Stimulated activated memory B cell treated with anti-CD40 and anti-IgM and Interleukin-4, amounts not matched to agents 10 μg/mL and 1 μg/mL and 100 μg/mL, for 72 hours (primary cell): Measurements from ENCODE around the gene OSBP2.

Source experiments
- ATAC-seq: fragments of 150-1000 bp; cut with Tn5 transposase; 2 replicates; pipeline ENCODE4 v1.10.0; 2021
- H3K27ac Mint-ChIP-seq: one replicate; pipeline ENCODE4 v1.8.0; 2022; ENCODE audit warnings: mild to moderate bottlenecking, mixed read lengths
- H3K27me3 Mint-ChIP-seq: one replicate; pipeline ENCODE4 v1.8.0; 2022; ENCODE audit warnings: mixed read lengths
- H3K36me3 Mint-ChIP-seq: one replicate; pipeline ENCODE4 v1.8.0; 2022; ENCODE audit warnings: mixed read lengths
- H3K4me1 Mint-ChIP-seq: one replicate; pipeline ENCODE4 v1.8.0; 2022; ENCODE audit warnings: mixed read lengths
- H3K4me3 Mint-ChIP-seq: one replicate; pipeline ENCODE4 v1.8.0; 2022; ENCODE audit warnings: mild to moderate bottlenecking, moderate library complexity, mixed read lengths
- H3K9me3 Mint-ChIP-seq: one replicate; pipeline ENCODE4 v1.8.0; 2022; ENCODE audit warnings: mixed read lengths

Gene OSBP2

DNA sequence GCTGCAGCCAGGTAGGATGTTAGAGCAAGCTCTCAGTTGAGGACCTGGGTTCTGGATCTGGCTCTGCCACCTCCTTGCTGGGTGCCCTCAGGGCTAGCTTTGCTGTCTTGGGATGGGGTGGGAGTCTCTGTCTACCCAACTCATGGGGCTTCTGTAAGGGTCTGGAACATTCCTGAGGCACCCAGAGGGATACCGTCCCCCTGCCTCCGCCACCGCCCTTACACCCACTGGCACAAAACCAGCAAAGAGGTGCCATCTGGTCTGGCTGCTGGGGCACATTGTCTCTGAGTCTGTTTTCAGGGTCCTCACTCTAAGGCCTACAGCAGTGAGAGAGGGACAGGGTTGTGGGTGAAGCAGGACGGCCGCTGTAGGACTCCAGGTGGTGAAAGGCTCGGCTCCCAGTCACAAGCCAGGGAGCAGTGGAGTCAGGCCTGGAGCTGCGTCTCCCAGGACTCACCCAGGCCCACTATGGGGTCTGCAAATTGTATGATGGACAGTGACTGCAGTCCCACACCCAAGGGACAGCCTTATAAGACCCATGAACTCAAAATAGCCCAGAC is 189.0 kb downstream of the OSBP2 start:
- no peak overlapping the region for H3K4me3 Mint-ChIP-seq
- H3K27ac Mint-ChIP-seq, result no peak overlapping the region
- no peaks in the 10 kb centered on the region for H3K9me3 Mint-ChIP-seq
- no peak for ATAC-seq
- peaks cover 2% of the 10 kb centered on the region for H3K4me1 Mint-ChIP-seq
- peaks cover 6% of the 10 kb centered on the region for H3K27me3 Mint-ChIP-seq
- no peaks in the 10 kb centered on the region for H3K36me3 Mint-ChIP-seq

DNA sequence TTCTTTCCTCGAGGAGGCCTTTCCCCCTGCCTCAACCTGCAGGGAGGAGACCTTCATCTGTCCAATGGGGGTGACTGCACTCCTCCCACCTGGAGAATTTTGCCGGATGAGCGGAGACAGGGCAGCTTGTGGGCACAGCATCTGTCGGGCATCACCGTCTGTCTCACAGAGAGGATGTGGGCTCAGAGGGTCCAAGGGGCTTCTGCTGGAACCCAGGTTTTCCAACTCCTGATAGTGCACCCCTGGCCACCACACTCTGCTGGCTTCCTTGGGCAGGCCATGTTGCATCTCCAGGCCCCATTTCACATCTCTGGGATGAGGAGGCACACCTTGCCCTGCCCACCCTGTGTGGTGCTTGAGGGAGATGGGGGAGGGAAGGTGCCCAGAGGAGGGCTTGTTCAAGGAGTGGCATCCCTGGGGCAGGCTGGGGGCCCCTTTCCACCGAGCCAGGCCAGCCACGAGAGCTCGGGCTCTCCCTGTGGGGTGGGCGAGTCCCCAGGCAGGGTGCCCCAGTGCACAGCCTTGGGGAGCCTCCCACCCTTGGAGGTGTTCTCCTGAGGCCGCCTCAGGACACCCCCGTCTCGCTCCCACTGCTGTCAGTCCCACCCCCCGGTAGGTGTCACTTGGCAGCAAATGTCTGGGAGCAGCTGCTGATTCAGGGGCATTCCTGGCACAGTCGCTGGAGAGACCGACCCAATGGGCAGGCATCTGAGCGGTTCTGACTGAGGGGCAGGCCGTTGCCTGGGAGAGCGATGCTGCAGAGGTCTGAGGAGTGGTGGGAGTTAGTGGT is 189.7 kb downstream of the OSBP2 start:
- Mint-ChIP-seq H3K9me3 (no peaks in the 10 kb centered on the region), H3K27ac (no peak overlapping the region), H3K4me3 (no peak overlapping the region), H3K4me1 (no peaks in the 10 kb centered on the region), H3K27me3 (no peaks in the 10 kb centered on the region), H3K36me3 (no peaks in the 10 kb centered on the region)
- ATAC-seq, result no peak

DNA sequence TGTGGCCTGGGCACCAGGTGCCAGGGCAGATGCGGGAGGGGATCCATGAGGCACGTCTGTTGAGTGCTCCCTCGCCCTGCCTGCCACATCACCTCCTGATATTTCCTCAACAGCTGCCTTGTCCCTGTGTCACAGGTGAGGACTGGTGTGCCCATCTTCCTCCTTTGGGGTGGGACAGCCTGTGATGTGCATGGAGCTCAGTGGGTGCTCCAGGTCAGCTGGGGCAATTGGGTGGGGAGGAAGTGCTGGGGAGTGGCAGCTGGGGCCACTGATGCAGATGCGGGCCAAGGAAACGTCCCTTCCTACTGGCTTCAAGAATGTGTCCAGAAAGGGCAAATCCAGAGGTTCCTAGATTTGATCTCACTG is 190.3 kb downstream of the OSBP2 start:
- no peak for ATAC-seq
- Mint-ChIP-seq H3K27me3 (no peaks in the 10 kb centered on the region), H3K4me3 (no peak overlapping the region)

DNA sequence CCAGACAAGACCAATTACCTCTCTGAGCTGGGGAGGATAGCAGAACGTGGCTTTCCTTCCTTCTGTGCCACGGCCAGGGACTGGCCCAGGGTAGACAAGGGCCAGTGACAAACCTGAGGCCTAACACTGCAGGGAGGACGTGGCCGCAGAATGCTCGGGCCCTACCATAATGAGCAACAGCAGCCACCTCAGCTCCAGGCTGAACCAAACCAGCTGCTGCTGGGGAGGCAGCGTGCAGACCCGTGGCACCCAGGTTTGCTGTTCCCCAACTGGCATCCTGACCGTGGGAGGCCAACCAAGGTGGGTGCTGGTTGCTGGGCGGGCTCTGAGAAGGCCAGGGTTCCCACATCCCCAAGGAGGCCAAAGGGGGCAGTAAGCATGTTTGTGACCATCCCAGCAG is 190.9 kb downstream of the OSBP2 start:
- Mint-ChIP-seq H3K27me3 (no peaks in the 10 kb centered on the region), H3K9me3 (no peaks in the 10 kb centered on the region), H3K4me3 (no peak overlapping the region), H3K36me3 (peaks cover 5% of the 10 kb centered on the region), H3K4me1 (no peaks in the 10 kb centered on the region), H3K27ac (no peak overlapping the region)
- ATAC-seq, result no peak

More for the DNA sequence above, 190.3 kb downstream of the OSBP2 start:
- Mint-ChIP-seq H3K9me3 (no peaks in the 10 kb centered on the region), H3K27ac (no peak overlapping the region), H3K36me3 (no peaks in the 10 kb centered on the region), H3K4me1 (no peaks in the 10 kb centered on the region)

DNA sequence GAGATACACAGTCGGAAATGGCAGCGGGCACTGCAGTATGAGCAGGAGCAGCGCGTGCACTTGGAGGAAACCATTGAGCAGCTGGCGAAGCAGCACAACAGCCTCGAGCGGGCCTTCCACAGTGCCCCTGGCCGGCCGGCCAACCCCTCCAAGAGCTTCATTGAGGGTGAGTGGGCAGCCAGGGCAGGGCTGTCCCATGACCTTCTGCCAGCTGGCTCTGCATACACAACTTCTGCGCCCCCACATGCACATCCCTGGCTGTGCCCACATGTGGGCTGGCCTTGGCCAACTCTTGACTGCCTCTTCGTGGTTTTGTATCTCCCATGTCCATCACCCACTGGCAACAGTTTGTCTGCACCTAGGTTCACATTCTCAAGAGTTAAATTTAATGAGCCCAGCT is 192.8 kb downstream of the OSBP2 start:
- ATAC-seq, result no peak
- no peaks in the 10 kb centered on the region for H3K4me1 Mint-ChIP-seq
- no peaks in the 10 kb centered on the region for H3K9me3 Mint-ChIP-seq
- peaks cover 5% of the 10 kb centered on the region for H3K36me3 Mint-ChIP-seq
- H3K27me3 Mint-ChIP-seq, result no peaks in the 10 kb centered on the region
- H3K27ac Mint-ChIP-seq, result no peak overlapping the region
- H3K4me3 Mint-ChIP-seq, result no peak overlapping the region

DNA sequence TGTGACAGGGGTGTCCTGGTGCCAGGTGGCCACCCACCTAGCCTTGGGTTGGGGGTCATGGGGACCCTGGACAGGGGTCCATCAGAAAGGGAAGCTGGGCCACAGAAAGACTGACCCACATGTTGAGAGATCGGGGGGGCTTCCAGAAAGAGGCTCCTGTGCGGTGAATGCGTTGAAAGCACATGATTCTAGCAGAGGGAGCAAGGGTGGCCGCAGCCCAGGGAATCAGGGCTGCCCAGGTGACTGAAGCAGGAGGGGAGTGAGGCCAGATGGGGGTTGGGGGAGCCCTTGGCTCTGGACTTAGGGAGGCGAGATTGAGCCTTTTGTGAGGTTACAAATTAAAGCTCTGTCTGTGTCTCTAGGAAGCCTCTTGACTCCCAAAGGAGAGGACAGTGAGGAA is 193.2 kb downstream of the OSBP2 start:
- Mint-ChIP-seq H3K27me3 (no peaks in the 10 kb centered on the region), H3K36me3 (peaks cover 5% of the 10 kb centered on the region), H3K9me3 (no peaks in the 10 kb centered on the region), H3K4me1 (no peaks in the 10 kb centered on the region), H3K27ac (no peak overlapping the region), H3K4me3 (no peak overlapping the region)
- no peak for ATAC-seq

DNA sequence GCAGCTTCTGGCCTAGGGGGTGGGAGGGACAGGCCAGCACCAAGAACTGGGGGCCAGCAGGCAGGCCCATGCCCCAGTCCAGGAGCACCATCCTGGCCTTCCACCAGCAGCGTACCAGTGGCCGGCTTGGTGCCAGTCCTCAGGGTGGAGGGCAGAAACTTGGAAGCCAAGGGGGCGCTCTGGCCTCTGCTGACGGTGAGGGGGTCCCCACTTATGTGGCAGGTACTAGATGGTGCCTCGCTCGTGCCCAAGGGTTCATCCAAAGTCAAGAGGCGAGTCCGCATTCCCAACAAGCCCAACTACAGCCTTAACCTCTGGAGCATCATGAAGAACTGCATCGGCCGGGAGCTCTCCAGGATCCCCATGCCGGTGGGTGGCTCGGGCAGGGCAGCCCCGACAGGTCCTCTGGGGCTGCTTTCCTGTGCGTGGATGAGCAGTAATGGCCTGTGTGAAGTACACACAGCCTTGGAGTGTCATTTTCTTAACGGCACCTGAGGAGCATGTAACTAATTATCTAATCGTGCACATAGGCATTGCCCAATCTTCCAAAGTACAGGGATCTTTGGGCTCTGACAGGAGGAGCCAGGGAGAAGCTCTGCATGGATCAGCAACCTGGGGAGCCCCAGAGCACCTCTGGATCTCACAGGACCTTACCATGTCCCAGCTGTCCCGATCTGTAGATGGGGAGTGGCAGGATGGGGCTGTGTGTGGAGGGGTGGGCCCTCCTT is 194.8 kb downstream of the OSBP2 start:
- Mint-ChIP-seq H3K36me3 (peaks cover 10% of the 10 kb centered on the region), H3K27me3 (no peaks in the 10 kb centered on the region), H3K27ac (no peak overlapping the region), H3K4me1 (no peaks in the 10 kb centered on the region), H3K9me3 (no peaks in the 10 kb centered on the region), H3K4me3 (no peak overlapping the region)
- no peak for ATAC-seq

DNA sequence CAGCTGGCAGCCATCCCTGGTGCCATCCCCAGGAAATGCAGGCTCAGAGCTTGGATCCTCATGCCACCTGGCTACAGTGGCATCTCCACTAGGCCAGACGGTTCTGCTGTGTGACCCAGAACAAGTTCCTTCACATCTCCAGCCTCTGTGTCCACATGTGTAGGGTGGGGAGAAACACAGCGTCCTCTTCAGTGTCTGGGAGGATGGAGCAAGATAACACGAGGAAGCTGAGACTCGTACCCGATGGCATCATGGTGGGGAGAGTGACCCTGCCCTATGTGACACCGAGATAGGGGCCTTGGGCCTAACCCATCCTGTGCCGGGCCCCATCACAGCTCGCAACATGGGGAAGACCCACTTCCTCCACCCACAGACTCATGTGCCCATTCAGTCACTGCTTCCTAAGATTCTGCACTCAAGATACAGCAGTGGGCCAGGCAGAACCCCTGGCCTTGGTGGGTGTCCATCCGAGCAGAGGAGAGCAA is 195.4 kb downstream of the OSBP2 start:
- H3K36me3 Mint-ChIP-seq, result peaks cover 16% of the 10 kb centered on the region
- no peaks in the 10 kb centered on the region for H3K9me3 Mint-ChIP-seq
- no peaks in the 10 kb centered on the region for H3K4me1 Mint-ChIP-seq
- no peak overlapping the region for H3K4me3 Mint-ChIP-seq
- no peak for ATAC-seq
- H3K27ac Mint-ChIP-seq, result no peak overlapping the region
- H3K27me3 Mint-ChIP-seq, result no peaks in the 10 kb centered on the region

DNA sequence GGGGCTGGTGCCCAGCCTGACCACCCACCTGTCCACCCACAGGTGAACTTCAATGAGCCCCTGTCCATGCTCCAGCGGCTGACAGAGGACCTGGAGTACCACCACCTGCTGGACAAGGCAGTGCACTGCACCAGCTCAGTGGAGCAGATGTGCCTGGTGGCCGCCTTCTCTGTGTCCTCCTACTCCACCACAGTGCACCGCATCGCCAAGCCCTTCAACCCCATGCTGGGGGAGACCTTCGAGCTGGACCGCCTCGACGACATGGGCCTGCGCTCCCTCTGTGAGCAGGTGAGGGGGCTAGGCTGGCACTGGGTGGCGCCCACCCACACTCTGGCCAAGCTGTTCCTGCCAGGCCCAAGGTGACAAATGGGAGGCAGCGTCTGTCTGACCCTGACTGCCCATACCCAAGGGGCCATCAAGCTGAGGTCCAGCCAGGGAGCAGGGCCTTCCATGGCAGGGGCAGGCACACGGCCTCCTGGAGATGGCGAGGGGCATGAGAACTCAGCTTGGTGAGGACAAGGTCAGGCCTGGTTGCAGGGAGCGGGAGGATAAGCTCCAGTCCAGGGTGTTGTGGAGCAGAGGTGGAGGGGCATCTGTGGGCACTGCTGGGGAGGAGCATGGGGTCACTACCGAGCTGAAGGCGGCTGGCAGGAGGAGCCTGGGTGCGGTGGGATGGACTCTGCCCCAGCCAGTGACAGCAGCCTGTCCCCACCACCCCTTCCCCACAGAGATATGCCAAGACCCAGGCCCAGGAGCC is 196.2 kb downstream of the OSBP2 start:
- Mint-ChIP-seq H3K27me3 (no peaks in the 10 kb centered on the region), H3K27ac (no peak overlapping the region), H3K4me3 (no peak overlapping the region), H3K9me3 (no peaks in the 10 kb centered on the region), H3K4me1 (no peaks in the 10 kb centered on the region), H3K36me3 (peaks cover 19% of the 10 kb centered on the region)
- ATAC-seq, result no peak

DNA sequence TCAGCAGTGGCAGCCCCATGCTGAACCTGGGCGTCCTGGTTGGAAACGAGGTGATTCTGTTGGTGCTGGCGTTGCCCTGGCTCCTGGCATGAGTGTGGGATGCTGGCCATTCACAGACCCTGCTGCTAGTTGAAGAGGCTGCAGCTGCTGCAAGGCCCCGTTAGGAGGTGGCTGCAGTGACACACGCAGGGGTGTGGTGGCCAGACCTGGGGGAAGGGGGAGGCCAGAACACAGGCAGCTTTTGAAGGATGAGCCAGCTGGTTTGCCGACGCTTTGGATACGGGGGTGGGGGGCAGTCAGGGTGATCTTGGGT is 196.7 kb downstream of the OSBP2 start:
- H3K27me3 Mint-ChIP-seq, result no peaks in the 10 kb centered on the region
- no peaks in the 10 kb centered on the region for H3K4me1 Mint-ChIP-seq
- H3K9me3 Mint-ChIP-seq, result no peaks in the 10 kb centered on the region
- no peak overlapping the region for H3K27ac Mint-ChIP-seq
- H3K36me3 Mint-ChIP-seq, result peaks cover 19% of the 10 kb centered on the region
- no peak for ATAC-seq
- H3K4me3 Mint-ChIP-seq, result no peak overlapping the region

DNA sequence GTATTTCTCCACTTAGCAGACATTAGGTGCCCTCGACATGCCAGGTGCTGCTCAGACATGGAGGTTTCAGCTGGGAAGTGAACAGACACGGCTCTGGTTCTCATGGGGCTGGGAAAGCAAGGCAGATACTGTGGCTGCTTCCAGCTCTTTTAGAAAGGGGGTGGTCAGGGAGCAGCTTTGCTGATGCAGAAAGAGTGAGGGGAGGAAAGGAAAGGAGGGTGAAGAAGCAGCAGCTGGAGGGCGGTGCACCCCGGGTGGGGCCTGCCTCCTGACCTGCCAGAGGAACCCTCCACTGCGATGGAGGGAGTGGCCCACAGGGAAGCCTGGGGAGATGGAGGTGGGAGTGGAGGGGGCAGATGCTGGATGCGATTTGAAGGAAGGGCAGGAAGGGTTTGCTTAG is 197.1 kb downstream of the OSBP2 start:
- H3K4me3 Mint-ChIP-seq, result no peak overlapping the region
- H3K27me3 Mint-ChIP-seq, result no peaks in the 10 kb centered on the region
- peaks cover 19% of the 10 kb centered on the region for H3K36me3 Mint-ChIP-seq
- no peak overlapping the region for H3K27ac Mint-ChIP-seq
- no peaks in the 10 kb centered on the region for H3K9me3 Mint-ChIP-seq
- no peaks in the 10 kb centered on the region for H3K4me1 Mint-ChIP-seq
- no peak for ATAC-seq

DNA sequence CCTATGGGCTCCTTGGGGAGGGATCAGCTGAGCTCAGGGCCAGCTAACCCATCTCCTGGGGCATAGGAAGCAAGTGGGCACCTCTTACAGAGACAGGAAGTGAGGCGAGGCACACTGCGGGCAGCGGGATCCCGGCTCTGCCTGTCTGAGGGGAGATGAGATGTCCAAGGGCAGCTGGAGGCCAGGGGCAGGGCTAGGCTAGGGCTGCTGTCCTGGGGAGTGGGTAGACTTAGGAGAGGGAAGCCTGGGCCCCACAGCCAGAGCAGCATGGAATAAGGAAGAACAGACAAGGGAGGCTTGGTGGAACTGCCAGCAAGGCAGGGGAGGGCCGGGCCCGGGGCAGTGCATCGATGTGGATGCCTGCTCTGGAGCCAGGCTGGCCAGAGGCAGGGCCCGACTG is 197.6 kb downstream of the OSBP2 start:
- H3K4me1 Mint-ChIP-seq, result no peaks in the 10 kb centered on the region
- H3K36me3 Mint-ChIP-seq, result peaks cover 22% of the 10 kb centered on the region
- no peaks in the 10 kb centered on the region for H3K9me3 Mint-ChIP-seq
- ATAC-seq, result no peak
- H3K27me3 Mint-ChIP-seq, result no peaks in the 10 kb centered on the region
- no peak overlapping the region for H3K4me3 Mint-ChIP-seq
- H3K27ac Mint-ChIP-seq, result no peak overlapping the region

DNA sequence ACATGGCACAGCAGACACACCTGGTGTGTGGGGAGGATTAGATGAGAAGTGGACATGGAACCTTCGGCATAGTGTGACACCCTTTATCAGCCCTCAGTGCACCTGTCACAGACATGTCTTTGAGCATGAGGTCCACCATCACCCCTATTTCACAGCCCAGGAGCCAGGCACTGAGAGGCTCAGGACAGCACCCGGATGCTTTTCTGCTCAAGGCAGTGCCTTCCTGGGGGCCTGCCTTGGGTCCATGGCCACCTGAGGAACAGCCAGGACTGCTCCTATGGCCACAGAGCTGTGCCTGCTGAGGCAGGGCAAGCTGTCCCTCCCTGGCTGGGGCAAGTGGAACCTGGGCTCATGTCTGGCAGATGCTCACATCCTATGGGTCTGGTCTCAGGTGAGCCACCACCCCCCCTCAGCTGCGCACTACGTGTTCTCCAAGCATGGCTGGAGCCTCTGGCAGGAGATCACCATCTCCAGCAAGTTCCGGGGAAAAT is 198.1 kb downstream of the OSBP2 start:
- Mint-ChIP-seq H3K27me3 (no peaks in the 10 kb centered on the region), H3K36me3 (peaks cover 24% of the 10 kb centered on the region), H3K4me1 (no peaks in the 10 kb centered on the region), H3K4me3 (no peak overlapping the region), H3K9me3 (no peaks in the 10 kb centered on the region), H3K27ac (no peak overlapping the region)
- no peak for ATAC-seq

DNA sequence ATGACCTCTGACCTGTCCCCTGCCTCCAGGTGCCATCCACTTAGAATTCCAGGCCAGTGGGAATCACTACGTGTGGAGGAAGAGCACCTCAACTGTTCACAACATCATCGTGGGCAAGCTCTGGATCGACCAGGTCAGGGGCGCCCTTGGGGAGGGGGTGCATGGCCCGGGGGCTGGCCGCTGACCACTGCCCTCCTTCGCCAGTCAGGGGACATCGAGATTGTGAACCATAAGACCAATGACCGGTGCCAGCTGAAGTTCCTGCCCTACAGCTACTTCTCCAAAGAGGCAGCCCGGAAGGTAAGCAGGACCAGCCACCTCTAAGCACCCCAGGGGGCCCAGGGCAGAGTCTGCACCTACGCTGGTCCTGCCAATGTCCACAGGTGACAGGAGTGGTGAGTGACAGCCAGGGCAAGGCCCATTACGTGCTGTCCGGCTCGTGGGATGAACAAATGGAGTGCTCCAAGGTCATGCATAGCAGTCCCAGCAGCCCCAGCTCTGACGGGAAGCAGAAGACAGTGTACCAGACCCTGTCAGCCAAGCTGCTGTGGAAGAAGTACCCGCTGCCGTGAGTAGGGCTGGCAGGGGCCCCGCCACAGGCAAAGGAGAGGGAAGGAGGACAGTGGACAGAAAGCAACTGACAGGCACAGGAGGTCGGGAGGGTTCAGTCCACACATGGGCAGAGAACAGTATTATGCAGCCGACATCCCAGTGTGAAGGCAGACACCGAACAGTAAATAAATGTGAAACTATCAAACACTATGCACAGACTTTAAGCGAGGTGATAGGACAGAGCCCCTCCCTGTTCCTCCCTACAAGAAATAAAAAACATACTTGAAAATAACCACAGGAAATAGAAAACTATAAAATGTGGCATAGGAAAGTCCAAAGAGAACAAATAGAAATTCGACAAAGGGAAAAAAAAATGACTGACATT is 199.0 kb downstream of the OSBP2 start:
- Mint-ChIP-seq H3K4me1 (no peaks in the 10 kb centered on the region), H3K27ac (no peak overlapping the region), H3K36me3 (peaks cover 24% of the 10 kb centered on the region), H3K4me3 (no peak overlapping the region), H3K9me3 (no peaks in the 10 kb centered on the region), H3K27me3 (no peaks in the 10 kb centered on the region)
- ATAC-seq, result no peak
